ENCODE measurements around the gene EFCAB11.

DNA sequence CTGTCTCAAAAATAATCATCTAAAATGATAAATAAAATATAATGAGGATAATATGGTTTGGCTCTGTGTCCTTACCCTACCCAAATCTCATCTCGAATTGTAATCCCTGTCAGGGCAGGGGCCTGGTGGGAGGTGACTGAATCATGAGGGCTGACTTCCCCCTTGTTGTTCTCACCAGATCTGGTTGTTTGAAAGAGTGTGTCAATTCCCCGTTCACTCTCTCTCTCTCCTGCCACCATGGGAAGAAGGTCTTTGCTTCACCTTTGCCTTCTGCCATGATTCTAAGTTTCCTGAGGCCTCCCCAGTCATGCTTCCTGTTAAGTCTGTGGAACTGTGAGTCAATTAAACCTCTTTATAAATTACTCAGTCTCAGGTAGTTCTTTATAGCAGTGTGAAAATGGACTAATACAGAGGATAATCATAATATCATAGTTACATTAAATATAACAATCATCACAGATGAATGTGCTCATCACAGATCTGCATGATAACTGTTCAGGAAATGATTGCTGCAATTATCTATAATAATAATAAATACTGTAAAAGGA lies 12.6 kb downstream of the EFCAB11 start:
- TF ChIP-seq ZNF274 (IDR thresholded peaks at IDR 0.05; ENCODE audit: low read depth, low read length) (no peak), YY1 (IDR thresholded peaks at IDR 0.05; ENCODE audit: insufficient read depth, insufficient read length) (no peak), SUZ12 (IDR thresholded peaks at IDR 0.05; ENCODE audit: extremely low read depth, insufficient read depth, insufficient read length) (no peak)
